Measurements from ENCODE around the gene PTGFRN.
"Not testable (repeated sequence)": the region's sequence is repeated elsewhere in the genome, so short reads cannot be mapped to it uniquely, and the experiment has no call there.

DNA sequence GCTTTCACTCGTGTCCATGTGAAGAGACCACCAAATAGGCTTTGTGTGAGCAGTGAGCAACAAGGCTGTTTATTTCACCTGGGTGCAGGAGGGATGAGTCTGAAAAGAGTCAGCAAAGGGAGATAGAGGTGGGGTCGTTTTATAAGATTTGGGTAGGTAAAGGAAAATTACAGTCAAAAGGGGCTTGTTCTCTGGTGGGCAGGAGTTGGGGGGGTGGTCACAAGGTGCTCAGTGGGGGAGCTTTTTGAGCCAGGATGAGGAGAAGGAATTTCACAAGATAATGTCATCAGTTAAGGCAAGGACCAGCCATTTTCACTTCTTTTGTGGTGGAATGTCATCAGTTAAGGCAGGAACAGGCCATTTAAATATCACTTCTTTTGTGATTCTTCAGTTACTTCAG is 49.5 kb upstream of the PTGFRN start:
- TF ChIP-seq, protein P1, sequence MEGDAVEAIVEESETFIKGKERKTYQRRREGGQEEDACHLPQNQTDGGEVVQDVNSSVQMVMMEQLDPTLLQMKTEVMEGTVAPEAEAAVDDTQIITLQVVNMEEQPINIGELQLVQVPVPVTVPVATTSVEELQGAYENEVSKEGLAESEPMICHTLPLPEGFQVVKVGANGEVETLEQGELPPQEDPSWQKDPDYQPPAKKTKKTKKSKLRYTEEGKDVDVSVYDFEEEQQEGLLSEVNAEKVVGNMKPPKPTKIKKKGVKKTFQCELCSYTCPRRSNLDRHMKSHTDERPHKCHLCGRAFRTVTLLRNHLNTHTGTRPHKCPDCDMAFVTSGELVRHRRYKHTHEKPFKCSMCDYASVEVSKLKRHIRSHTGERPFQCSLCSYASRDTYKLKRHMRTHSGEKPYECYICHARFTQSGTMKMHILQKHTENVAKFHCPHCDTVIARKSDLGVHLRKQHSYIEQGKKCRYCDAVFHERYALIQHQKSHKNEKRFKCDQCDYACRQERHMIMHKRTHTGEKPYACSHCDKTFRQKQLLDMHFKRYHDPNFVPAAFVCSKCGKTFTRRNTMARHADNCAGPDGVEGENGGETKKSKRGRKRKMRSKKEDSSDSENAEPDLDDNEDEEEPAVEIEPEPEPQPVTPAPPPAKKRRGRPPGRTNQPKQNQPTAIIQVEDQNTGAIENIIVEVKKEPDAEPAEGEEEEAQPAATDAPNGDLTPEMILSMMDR (conservative IDR thresholded peaks at IDR 0.05; ENCODE audit: low read length) = not testable (repeated sequence)
- TF ChIP-seq EZH2phosphoT487 (IDR thresholded peaks at IDR 0.05; ENCODE audit: borderline replicate concordance, low read depth, low read length) = not testable (repeated sequence)
